Hematopoietic multipotent progenitor cell treated with erythropoietin and hydrocortisone succinate and interleukin-3 and kit ligand, for 17 days (in vitro differentiated cells): ENCODE measurements around the gene CACNG7.

Experiments used
- DNase-seq: peaks from one replicate; pipeline ENCODE4 v3.0.0-alpha.2; 2015; ENCODE audit warnings: low spot score

Gene CACNG7

DNA sequence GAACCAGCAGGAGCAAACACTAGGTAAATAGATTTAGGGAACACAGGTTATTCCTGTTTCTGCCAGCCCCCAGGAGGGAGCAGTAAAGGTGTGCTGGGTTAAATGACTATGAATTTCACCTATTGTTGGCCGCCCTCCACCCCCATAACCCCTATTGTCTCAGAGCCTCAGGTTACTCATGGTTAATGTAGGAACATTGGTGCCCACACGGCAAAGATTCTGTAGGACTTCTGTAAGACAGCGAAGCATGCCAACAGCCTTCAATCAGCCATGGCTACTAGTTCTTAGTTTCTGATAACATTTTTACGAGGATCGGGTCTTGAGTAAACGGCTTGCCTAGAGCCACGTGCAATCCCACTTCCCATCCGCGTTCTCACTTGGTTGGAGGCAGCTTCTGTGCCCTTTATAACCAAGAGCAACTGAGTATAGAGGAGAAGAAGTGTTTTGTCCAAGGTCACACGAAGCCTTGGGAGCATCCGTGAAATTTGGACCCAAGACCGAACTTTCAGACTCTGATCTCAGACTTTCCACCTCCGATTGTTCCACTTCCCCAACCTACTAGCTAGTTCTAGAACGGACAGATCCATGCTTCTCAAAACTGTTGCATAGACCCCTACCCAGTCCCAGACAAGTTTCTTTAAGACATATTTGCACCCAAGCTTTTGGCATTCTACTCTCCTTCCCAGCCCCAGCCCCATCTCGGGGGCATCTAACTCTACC is 48.5 kb downstream of the CACNG7 start:
- no peak for DNase-seq

- DNase-seq = no peak
Measured at GRCh38 chr19:53958168-53958571, 49.1 kb downstream of the CACNG7 start.

- no peak for DNase-seq
Measured at GRCh38 chr19:53958823-53959757, 50.0 kb downstream of the CACNG7 start.

GRCh38 chr19:53960187-53960586 is 51.1 kb downstream of the CACNG7 start:
- DNase-seq = no peak

DNA sequence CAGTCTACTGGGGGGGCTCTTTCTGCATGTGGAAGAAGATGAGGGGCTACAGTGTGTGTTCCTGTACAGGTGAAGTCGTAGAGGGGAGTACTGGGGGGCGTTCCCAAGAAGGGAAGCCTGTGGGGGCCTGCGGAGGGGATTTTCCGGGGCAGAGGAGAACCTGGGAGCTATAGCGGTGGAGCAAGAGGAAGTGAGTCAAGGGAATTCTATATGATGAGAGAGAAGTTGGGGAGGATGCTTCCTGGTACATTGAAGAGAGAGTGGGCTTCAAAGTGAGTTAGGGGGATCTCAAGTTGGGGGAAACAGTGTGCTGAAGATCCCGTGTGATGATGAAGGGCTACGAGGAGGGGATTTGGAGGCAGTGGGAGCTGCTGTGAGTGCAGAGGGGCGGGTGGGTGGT is 51.8 kb downstream of the CACNG7 start:
- DNase-seq = no peak

GRCh38 chr19:53961523-53962356 is 52.7 kb downstream of the CACNG7 start:
- DNase-seq = no peak

- DNase-seq = no peak
Measured at GRCh38 chr19:53962887-53963431, 53.9 kb downstream of the CACNG7 start, which contains the start of gene CACNG8. CACNG8 (plus strand) TSS chr19:53962937.

DNA sequence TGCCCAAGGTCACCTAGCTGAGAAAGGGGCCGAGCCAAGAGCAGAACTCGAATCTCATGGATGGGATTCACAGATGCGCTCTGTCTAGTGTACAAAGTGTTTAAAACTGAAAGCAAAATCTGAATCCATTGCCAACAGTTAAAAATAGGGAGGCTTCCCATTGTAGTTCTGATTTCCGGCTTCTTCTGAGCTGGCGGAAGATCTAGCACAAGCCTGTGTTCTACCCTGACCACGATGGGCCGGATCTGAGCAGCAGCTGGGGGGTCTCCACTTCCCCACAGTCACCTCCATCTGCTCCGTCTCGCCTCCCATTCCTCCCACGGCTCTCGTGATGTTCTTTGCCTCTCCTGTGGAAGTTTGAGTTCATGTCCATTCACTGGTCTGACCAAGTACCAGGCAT is 56.0 kb downstream of the CACNG7 start:
- DNase-seq = no peak

DNA sequence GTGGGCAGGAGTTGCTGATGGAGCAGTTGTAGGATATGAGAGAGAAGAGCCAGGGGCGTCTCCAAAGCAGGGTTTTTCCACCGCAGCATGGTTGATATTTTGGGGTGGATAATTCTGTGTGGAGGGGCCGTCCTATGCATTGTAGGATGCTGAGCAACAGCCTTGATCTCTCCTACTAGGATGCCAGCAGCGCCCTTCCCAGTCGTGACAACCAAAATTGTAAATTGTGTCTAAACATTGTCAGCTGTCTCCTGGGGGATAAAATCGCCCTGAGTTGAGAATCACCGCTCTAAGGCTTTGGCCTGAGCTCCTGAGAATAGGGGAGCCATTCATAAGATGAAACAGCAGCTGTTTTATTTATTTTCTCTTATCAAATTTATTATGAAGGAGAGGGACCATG is 57.9 kb downstream of the CACNG7 start:
- no peak for DNase-seq

DNA sequence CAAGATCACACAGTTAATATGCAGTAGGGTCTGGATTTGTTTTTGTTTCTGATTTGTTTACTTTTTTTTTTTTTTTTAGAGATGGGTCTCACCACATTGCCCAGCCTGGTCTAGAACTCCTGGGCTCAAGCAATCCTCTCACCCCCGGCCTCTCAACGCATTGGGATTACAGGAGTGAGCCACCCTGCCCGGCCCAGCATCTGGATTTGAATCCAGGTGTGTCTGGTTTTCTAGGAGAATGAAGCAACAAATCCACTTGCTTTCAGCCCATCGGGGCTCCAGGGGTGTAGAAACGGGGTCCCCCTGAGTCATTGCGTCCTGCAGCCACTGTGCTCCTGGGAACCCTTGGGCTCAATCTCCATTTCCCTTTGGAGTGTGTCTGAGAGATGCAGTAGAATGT is 60.3 kb downstream of the CACNG7 start:
- DNase-seq = no peak

DNA sequence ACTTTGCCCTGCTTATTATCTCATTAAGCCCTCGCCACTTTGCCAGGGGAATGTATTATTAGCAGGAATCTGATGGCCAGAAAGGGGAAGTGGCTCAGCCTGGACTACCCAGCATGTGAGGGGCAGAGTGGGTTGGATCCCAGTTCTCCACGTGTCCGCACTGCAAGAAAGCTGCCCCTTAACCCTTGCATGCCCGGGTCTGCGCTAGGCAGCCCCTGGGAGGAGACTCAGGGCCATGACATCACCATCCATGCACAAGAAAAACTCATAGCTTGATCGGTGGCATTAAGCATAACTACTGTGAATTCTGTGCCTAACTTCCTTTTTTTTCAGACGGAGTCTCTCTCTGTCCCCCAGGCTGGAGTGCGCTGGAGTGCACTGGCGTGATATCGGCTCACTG is 62.6 kb downstream of the CACNG7 start:
- DNase-seq = no peak

DNA sequence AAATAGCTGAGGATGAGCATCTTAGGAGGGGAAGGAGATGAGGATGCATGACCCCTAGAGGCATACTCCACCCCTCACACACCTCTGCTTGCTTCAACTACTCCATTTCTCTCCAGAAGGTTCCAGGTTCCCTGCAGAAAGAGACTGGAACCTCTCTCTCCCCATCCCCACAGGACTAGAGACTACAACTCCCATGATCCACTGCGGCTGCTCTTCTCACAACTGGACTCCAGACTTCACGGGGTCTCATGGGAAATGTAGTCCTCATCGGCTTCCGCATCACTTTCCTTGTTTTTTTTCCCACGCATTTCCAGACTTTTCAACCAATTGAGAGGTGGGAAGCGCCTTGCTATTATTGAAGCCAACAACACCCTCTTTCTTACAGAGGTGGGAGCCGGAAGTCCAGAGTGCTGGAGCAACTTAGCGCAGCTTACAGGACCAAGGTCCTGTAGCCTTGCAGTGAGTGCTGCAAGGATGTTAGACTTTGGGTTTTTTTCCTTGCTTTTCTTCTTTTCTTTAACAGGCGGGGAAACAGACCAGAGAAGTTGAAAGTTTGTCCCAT is 68.4 kb downstream of the CACNG7 start:
- peak; percentile 67 for DNase-seq

DNA sequence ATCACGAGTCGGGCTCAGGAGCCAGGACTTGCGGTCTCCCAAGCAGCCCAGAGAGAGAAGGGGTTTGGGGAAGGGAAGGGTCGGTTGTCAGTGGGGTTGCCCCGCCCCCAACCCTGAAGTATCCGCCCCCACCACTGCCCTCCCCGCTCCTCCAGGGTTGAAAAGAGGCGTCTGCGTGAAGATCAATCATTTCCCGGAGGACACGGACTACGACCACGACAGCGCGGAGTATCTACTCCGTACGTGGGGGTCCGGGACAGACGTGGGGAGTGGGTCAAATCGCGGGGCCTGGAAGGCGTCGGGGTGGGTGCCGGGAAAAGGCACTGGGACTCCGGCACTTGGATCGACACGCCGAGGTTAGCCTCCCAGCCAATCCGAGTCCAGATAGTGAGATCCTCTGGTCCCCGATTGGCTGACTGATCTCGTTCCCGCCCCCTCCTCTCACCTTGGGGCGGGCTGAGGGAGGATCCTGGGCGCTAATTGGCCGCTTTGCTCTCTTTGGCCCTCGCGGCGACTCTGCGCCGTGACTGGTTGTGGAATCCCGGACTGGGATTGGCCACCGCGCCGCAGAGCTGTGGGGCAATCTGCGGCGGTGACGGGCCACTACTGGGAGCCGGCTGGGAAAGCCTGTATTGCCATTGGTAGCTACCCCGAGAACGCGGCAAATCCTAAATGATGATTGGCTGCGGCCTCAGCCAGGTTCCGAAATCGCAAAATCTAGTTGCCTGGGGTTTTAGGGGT is 69.1 kb downstream of the CACNG7 start:
- DNase-seq = peak; percentile 11

- no peak for DNase-seq
Measured at GRCh38 chr19:53978975-53979801, 70.1 kb downstream of the CACNG7 start.

DNA sequence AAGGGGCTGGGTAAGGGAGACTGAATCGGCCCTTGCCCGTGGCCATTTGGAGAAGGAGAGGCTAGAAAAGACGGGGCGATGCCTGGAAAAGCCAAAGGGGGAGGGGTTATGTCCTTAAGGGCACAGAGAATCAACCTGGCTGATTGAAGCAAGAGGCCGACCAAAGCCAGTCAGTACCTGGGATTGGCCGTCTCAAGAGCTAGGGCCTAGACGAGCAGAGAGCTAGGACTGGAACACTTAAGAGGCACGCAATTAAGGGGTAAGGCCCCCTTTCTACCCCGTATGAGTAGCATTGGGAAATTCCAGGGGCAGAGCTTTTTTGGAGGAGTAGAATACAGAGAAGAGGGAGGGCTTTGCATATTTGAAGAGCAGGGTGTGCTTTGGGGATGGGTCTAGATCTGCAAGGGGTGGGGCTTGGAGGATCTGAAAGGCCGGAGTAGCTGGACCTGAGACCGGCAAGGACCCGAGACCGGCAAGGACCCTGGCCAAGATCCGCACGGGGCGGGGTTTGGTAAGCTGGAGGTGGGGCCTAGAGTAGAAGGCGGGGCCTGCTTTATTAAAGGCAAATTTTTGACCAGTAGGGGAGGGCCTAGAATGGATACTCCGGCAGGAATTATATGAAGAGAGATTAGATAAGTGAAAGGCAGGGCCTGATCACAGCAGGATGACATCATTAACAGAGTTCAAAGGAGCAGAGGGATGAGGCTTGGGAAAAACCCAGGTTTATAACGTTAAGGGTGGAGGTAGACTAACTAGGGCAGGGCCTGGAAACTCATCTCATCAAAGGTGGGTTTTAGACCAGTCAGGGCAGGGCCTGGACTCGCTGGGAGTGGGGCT is 71.7 kb downstream of the CACNG7 start:
- DNase-seq = no peak

DNA sequence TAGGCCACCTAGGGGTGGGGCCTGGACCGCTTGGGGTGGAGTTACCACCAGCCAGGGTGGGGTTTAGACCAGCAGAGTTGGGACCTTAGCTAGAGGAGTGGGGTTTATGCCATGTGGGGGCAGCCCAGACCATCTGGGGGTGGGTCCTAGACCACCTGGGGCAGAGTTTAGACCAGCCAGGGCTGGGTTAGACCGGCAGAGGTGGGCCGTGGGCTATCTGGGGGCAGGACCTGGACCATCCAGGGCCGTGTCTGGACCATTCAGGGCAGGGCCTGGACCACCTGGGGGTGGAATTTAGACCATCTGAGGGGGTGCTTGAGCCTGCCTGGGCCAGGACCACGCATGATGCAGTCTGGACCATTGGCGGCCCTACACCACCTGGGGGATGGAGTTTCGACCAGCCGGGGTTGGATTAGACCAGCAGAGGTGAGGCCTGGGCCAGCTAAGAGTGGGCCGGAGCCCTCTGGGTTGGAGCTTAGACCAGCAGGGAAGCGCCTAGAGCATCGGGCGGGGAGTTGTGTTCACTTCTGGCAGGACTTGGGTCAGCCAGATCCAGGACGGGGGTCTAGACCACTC is 72.4 kb downstream of the CACNG7 start:
- no peak for DNase-seq

DNA sequence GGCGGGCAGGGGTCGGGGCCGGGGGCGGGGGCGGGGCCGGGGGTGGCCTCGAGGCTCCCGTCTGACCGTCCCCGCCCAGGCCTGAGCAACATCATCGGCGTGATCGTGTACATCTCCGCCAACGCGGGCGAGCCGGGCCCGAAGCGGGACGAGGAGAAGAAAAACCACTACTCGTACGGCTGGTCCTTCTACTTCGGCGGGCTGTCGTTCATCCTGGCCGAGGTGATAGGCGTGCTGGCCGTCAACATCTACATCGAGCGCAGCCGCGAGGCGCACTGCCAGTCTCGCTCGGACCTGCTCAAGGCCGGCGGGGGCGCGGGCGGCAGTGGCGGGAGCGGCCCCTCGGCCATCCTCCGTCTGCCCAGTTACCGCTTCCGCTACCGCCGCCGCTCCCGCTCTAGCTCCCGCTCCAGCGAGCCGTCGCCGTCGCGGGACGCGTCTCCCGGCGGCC is 72.9 kb downstream of the CACNG7 start:
- DNase-seq = no peak

- no peak for DNase-seq
Measured at GRCh38 chr19:53982611-53983010, 73.5 kb downstream of the CACNG7 start.
